ENCODE data around the gene ELMO1. TPM values are rescaled to one million over a fixed set of nuclear protein-coding genes. Genes with fewer than 3 reads are reported as not detected.

Gene ELMO1
- total and polyA plus RNA-seq, 2 of the 13 experiments (the other 11 are each of a cell fraction or from before 2014, with no cell fraction given): 0.11 to 0.17 TPM

GRCh38 chr7:37040330-37040729 lies 408.3 kb downstream of the ELMO1 start:
- no peak for TF ChIP-seq TCF7L2 (IDR thresholded peaks at IDR 0.05; ENCODE audit: low read depth, low read length)
- no peak for TF ChIP-seq CEBPG (CRISPR knock-in tag; IDR thresholded peaks at IDR 0.05)
- no peak for TF ChIP-seq THRA (CRISPR knock-in tag; IDR thresholded peaks at IDR 0.05; ENCODE audit: borderline replicate concordance)
- TF ChIP-seq, protein P1, sequence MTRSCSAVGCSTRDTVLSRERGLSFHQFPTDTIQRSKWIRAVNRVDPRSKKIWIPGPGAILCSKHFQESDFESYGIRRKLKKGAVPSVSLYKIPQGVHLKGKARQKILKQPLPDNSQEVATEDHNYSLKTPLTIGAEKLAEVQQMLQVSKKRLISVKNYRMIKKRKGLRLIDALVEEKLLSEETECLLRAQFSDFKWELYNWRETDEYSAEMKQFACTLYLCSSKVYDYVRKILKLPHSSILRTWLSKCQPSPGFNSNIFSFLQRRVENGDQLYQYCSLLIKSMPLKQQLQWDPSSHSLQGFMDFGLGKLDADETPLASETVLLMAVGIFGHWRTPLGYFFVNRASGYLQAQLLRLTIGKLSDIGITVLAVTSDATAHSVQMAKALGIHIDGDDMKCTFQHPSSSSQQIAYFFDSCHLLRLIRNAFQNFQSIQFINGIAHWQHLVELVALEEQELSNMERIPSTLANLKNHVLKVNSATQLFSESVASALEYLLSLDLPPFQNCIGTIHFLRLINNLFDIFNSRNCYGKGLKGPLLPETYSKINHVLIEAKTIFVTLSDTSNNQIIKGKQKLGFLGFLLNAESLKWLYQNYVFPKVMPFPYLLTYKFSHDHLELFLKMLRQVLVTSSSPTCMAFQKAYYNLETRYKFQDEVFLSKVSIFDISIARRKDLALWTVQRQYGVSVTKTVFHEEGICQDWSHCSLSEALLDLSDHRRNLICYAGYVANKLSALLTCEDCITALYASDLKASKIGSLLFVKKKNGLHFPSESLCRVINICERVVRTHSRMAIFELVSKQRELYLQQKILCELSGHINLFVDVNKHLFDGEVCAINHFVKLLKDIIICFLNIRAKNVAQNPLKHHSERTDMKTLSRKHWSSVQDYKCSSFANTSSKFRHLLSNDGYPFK (CRISPR knock-in tag; IDR thresholded peaks at IDR 0.05; ENCODE audit: borderline replicate concordance): no peak
- TF ChIP-seq JARID2 (CRISPR knock-in tag; IDR thresholded peaks at IDR 0.05; ENCODE audit: insufficient replicate concordance): no peak
- TF ChIP-seq GTF3A (CRISPR knock-in tag; conservative IDR thresholded peaks at IDR 0.05): no peak
- no peak for TF ChIP-seq ZNF282 (IDR thresholded peaks at IDR 0.05; ENCODE audit: partially characterized antibody)
- TF ChIP-seq GABPB1 (CRISPR knock-in tag; IDR thresholded peaks at IDR 0.05): no peak
- TF ChIP-seq PITX1 (CRISPR knock-in tag; IDR thresholded peaks at IDR 0.05): no peak
- TF ChIP-seq, protein P2, sequence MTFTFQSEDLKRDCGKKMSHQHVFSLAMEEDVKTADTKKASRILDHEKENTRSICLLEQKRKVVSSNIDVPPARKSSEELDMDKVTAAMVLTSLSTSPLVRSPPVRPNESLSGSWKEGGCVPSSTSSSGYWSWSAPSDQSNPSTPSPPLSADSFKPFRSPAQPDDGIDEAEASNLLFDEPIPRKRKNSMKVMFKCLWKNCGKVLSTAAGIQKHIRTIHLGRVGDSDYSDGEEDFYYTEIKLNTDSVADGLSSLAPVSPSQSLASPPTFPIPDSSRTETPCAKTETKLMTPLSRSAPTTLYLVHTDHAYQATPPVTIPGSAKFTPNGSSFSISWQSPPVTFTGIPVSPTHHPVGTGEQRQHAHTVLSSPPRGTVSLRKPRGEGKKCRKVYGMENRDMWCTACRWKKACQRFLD (CRISPR knock-in tag; IDR thresholded peaks at IDR 0.05; ENCODE audit: borderline replicate concordance): no peak
- TF ChIP-seq ZNF350 (CRISPR knock-in tag; IDR thresholded peaks at IDR 0.05; ENCODE audit: borderline replicate concordance, low read depth): no peak
- TF ChIP-seq EEA1 (CRISPR knock-in tag; IDR thresholded peaks at IDR 0.05; ENCODE audit: borderline replicate concordance): no peak
- no peak for TF ChIP-seq DR1 (CRISPR knock-in tag; IDR thresholded peaks at IDR 0.05)
- no peak for TF ChIP-seq ATF1 (CRISPR knock-in tag; IDR thresholded peaks at IDR 0.05)
- no peak for TF ChIP-seq ZNF773 (CRISPR knock-in tag; IDR thresholded peaks at IDR 0.05; ENCODE audit: borderline replicate concordance)
- FAIRE-seq (no peak), ATAC-seq (no peak), DNase-seq (ENCODE audit: low spot score) (no peak)
- Histone ChIP-seq H3K9me3 (ENCODE audit: low read length) (peaks cover 8% of the 10 kb centered on the region; the same call in 1 of the 2 replicates), H4K20me1 (ENCODE audit: insufficient read depth, low read length) (no peaks in the 10 kb centered on the region), H2AFZ (ENCODE audit: low read length) (no peak overlapping the region), H3K79me2 (ENCODE audit: insufficient read depth, low read length) (no peaks in the 10 kb centered on the region), H3K36me3 (replicated peaks in 1 of 2; ENCODE audit: control insufficient read depth in 1 of 2, insufficient read depth in 2 of 2, low read length in 2 of 2) (no peaks in the 10 kb centered on the region), H3K27ac (ENCODE audit: extremely low read length, insufficient read depth, low read length) (no peak overlapping the region), H3K27me3 (ENCODE audit: control insufficient read depth in 1 of 2, insufficient read depth in 2 of 2, low read length in 2 of 2) (no peaks in the 10 kb centered on the region), H3K9ac (ENCODE audit: insufficient read depth, low read depth, low read length) (no peak overlapping the region), H3K4me1 (ENCODE audit: insufficient read depth, low read length) (peaks cover 7% of the 10 kb centered on the region; the same call in 1 of the 2 replicates), H3K4me2 (ENCODE audit: low read depth, low read length) (no peak overlapping the region), H3K4me3 (replicated peaks in 1 of 3; ENCODE audit: insufficient read depth in 1 of 3, low read depth in 2 of 3, low read length in 3 of 3) (no peak overlapping the region)
- ChIA-PET CTCF (ENCODE audit: low intra/inter-chr PET ratio, low total read pairs) (no interaction called here), POLR2A (no interaction called here)
- no TSS peak for BruUV-seq (replicated peaks)
- in situ Hi-C loops (cut with HindIII; ENCODE audit: extremely low pct_ligation_motif_present, low pct_unique_long_range_greater_than_20kb): no loop called here
- intact Hi-C loops (cut with micrococcal nuclease; ENCODE audit: unreplicated experiment): no loop called here
- WGBS (ENCODE audit: low lambda C conversion rate): 74% methylated on average over 4 of the region's 4 CpGs

All from HepG2 (cell line).